KOPT-K1 (cell line): Measurements from ENCODE around the gene NRG4.
"Not testable (repeated sequence)": the region's sequence is repeated elsewhere in the genome, so short reads cannot be mapped to it uniquely, and the experiment has no call there.

ENCODE experiments used
- H3K27ac ChIP-seq: fragments of 200-600 bp; sonication (generic); 2 replicates; pipeline ENCODE4 v1.5.1; 2016; ENCODE audit warnings: antibody characterized with exemption, mild to moderate bottlenecking, low read depth, low read length; ENCODE audit not compliant: poor library complexity, severe bottlenecking
- H3K36me3 ChIP-seq: fragments of 200-600 bp; sonication (generic); 2 replicates; pipeline ENCODE4 v1.5.1; 2017; ENCODE audit warnings: antibody characterized with exemption, mild to moderate bottlenecking, low read length, moderate library complexity; ENCODE audit not compliant: insufficient read depth
- H3K9me3 ChIP-seq: fragments of 200-600 bp; sonication (generic); 2 replicates; pipeline ENCODE4 v1.5.1; 2017; ENCODE audit warnings: antibody characterized with exemption, low read length, mild to moderate bottlenecking; ENCODE audit not compliant: insufficient read depth, poor library complexity, severe bottlenecking

Gene NRG4

GRCh38 chr15:75925440-75925839 is 86.8 kb downstream of the NRG4 start:
- Histone ChIP-seq H3K36me3 (peaks cover 11% of the 10 kb centered on the region), H3K9me3 (no peaks in the 10 kb centered on the region), H3K27ac (no peak overlapping the region)

- no peaks in the 10 kb centered on the region for H3K9me3 ChIP-seq
- H3K36me3 ChIP-seq = peaks cover 16% of the 10 kb centered on the region; the same call in 1 of the 2 replicates
- H3K27ac ChIP-seq = no peak overlapping the region
These were observed 87.6 kb downstream of the NRG4 start for GRCh38 chr15:75924576-75924975.

GRCh38 chr15:75923756-75924155 is 88.5 kb downstream of the NRG4 start:
- Histone ChIP-seq H3K36me3 (peaks cover 21% of the 10 kb centered on the region; the same call in 1 of the 2 replicates), H3K9me3 (no peaks in the 10 kb centered on the region), H3K27ac (no peak overlapping the region)

GRCh38 chr15:75921732-75922703 is 90.2 kb downstream of the NRG4 start:
- H3K27ac ChIP-seq = no peak overlapping the region
- no peaks in the 10 kb centered on the region for H3K9me3 ChIP-seq
- H3K36me3 ChIP-seq = peaks cover 38% of the 10 kb centered on the region

- Histone ChIP-seq H3K9me3 (no peaks in the 10 kb centered on the region), H3K36me3 (peaks cover 30% of the 10 kb centered on the region), H3K27ac (no peak overlapping the region)
These were observed 92.1 kb downstream of the NRG4 start for GRCh38 chr15:75920079-75920478.

GRCh38 chr15:75918135-75918534 is 94.1 kb downstream of the NRG4 start:
- Histone ChIP-seq H3K36me3 (peaks cover 49% of the 10 kb centered on the region), H3K27ac (no peak overlapping the region), H3K9me3 (no peaks in the 10 kb centered on the region)

- Histone ChIP-seq H3K27ac (no peak overlapping the region), H3K36me3 (peaks cover 53% of the 10 kb centered on the region), H3K9me3 (no peaks in the 10 kb centered on the region)
These were observed 95.2 kb downstream of the NRG4 start for GRCh38 chr15:75916978-75917377.

GRCh38 chr15:75910355-75910754 is 101.9 kb downstream of the NRG4 start:
- not testable (repeated sequence) for H3K27ac ChIP-seq, H3K9me3 ChIP-seq
- peaks cover 23% of the 10 kb centered on the region for H3K36me3 ChIP-seq

GRCh38 chr15:75905231-75905630 is 107.0 kb downstream of the NRG4 start:
- Histone ChIP-seq H3K36me3 (peaks cover 15% of the 10 kb centered on the region; the same call in 1 of the 2 replicates), H3K9me3 (no peaks in the 10 kb centered on the region), H3K27ac (no peak overlapping the region)

- no peaks in the 10 kb centered on the region for H3K9me3 ChIP-seq
- H3K27ac ChIP-seq = peak within 1 kb of the TSS; percentile 41
- H3K36me3 ChIP-seq = peaks cover 25% of the 10 kb centered on the region
These were observed 108.6 kb downstream of the NRG4 start, which contains the start of gene FBXO22 for GRCh38 chr15:75903331-75904239. TSS of gene FBXO22 (plus strand) at chr15:75903878. CDS start at chr15:75903964, 86 bp downstream.

GRCh38 chr15:75902129-75902557 is 110.1 kb downstream of the NRG4 start:
- H3K27ac ChIP-seq = no peak overlapping the region
- peaks cover 36% of the 10 kb centered on the region for H3K36me3 ChIP-seq
- H3K9me3 ChIP-seq = no peaks in the 10 kb centered on the region

- peaks cover 36% of the 10 kb centered on the region for H3K36me3 ChIP-seq
- H3K27ac ChIP-seq = no peak overlapping the region
- H3K9me3 ChIP-seq = no peaks in the 10 kb centered on the region
These were observed 111.6 kb downstream of the NRG4 start for GRCh38 chr15:75900577-75900976.

- Histone ChIP-seq H3K36me3 (peaks cover 52% of the 10 kb centered on the region), H3K27ac (no peak overlapping the region), H3K9me3 (no peaks in the 10 kb centered on the region)
These were observed 116.5 kb downstream of the NRG4 start for GRCh38 chr15:75895731-75896130.

- H3K9me3 ChIP-seq = no peaks in the 10 kb centered on the region
- peaks cover 55% of the 10 kb centered on the region for H3K36me3 ChIP-seq
- H3K27ac ChIP-seq = no peak overlapping the region
These were observed 120.3 kb downstream of the NRG4 start for GRCh38 chr15:75891895-75892294.
